ENCODE results near the gene FBXO21. TPM values are rescaled to one million over a fixed set of nuclear protein-coding genes. Genes with fewer than 3 reads are reported as not detected.

FBXO21 gene
- total RNA-seq, 6 donors from 2014 or later, result 38.2 to 122 (median 59.0) TPM

DNA sequence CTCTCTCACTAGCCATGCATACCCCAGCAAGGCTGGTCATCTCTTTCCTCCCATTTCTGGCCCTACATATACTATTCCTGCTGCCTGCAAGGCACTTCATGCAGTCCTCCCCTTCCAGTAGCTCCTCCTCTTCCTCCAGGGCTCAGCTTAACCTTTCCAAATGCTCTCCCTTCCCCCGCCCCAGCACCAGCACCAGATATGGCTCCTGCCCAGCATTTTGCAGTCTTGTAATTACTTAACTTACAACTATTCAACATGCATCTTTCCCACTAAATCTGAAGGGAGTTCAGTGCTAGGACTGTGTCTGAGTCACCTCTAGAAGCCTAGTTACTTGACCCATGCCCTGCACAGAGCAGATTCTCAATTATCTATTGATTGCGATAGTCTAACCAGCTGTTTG, 1.8 kb upstream of the FBXO21 start:
- H3K4me3 ChIP-seq, result no peak overlapping the region
- DNase-seq, result no peak

DNA sequence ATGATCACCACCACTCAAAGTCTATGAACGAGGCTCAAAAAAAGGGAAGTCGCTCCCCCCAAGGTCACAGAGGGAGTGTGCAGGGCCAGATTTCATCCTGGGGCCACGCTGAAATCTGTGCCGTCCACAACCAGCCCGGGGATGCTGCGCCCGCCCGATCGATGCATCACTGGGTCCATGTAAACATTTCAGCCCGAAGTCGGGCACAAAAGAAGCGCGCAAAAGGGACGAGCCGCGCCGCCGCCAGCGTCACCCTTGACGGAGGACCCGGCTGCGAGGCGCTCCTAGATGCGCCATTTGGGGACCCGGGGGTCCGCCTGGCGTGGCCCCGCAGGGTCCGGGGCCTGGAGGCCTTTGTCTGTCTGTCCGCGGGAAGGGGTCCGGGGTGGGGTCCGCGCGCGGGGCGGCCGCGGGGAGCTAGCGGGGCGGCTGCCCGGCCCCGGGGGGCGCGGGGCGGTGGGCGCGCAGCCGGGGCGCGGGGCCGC, 503 bp downstream of the FBXO21 start:
- TF ChIP-seq, protein P1, sequence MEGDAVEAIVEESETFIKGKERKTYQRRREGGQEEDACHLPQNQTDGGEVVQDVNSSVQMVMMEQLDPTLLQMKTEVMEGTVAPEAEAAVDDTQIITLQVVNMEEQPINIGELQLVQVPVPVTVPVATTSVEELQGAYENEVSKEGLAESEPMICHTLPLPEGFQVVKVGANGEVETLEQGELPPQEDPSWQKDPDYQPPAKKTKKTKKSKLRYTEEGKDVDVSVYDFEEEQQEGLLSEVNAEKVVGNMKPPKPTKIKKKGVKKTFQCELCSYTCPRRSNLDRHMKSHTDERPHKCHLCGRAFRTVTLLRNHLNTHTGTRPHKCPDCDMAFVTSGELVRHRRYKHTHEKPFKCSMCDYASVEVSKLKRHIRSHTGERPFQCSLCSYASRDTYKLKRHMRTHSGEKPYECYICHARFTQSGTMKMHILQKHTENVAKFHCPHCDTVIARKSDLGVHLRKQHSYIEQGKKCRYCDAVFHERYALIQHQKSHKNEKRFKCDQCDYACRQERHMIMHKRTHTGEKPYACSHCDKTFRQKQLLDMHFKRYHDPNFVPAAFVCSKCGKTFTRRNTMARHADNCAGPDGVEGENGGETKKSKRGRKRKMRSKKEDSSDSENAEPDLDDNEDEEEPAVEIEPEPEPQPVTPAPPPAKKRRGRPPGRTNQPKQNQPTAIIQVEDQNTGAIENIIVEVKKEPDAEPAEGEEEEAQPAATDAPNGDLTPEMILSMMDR (IDR thresholded peaks at IDR 0.05), result no peak
- TF ChIP-seq EP300 (IDR thresholded peaks at IDR 0.05) (no peak), POLR2AphosphoS5 (IDR thresholded peaks at IDR 0.05) (no peak), POLR2A (IDR thresholded peaks at IDR 0.05) (no peak)
- Histone ChIP-seq H3K27me3 (no peaks in the 10 kb centered on the region), H3K36me3 (peaks cover 0 to 18% (median 6%) of the 10 kb centered on the region in 4 donors), H3K4me3 (peak overlapping the region; percentile 77 to 99 (median 90)), H3K9me3 (no peaks in the 10 kb centered on the region), H3K27ac (peak overlapping the region; percentile 83 to 89 (median 86)), H3K4me1 (peaks cover 3 to 25% (median 16%) of the 10 kb centered on the region in 4 donors)
- ATAC-seq (ENCODE audit: low FRiP score in 2 of 2), result peak; percentile 24 to 39
- peak in 1 of 2 donors; percentile 91 for DNase-seq
- 0 to 2% methylated on average over 9 to 32 of the region's 52 CpGs for WGBS, 2 donors

More for the DNA sequence above, 1.8 kb upstream of the FBXO21 start:
- Histone ChIP-seq H3K4me1 (peaks cover 3 to 19% (median 16%) of the 10 kb centered on the region in 4 donors), H3K27ac (no peak overlapping the region), H3K27me3 (no peaks in the 10 kb centered on the region), H3K36me3 (no peaks in the 10 kb centered on the region), H3K9me3 (no peaks in the 10 kb centered on the region)
- WGBS, 2 donors, result 82 to 86% methylated on average over 2 of the region's 2 CpGs
- no peak for ATAC-seq (ENCODE audit: low FRiP score in 2 of 2)
- TF ChIP-seq POLR2AphosphoS5 (IDR thresholded peaks at IDR 0.05), result no peak
- TF ChIP-seq POLR2A (IDR thresholded peaks at IDR 0.05), result no peak
- TF ChIP-seq EP300 (IDR thresholded peaks at IDR 0.05), result no peak
- TF ChIP-seq, protein P1 (IDR thresholded peaks at IDR 0.05), result no peak

DNA sequence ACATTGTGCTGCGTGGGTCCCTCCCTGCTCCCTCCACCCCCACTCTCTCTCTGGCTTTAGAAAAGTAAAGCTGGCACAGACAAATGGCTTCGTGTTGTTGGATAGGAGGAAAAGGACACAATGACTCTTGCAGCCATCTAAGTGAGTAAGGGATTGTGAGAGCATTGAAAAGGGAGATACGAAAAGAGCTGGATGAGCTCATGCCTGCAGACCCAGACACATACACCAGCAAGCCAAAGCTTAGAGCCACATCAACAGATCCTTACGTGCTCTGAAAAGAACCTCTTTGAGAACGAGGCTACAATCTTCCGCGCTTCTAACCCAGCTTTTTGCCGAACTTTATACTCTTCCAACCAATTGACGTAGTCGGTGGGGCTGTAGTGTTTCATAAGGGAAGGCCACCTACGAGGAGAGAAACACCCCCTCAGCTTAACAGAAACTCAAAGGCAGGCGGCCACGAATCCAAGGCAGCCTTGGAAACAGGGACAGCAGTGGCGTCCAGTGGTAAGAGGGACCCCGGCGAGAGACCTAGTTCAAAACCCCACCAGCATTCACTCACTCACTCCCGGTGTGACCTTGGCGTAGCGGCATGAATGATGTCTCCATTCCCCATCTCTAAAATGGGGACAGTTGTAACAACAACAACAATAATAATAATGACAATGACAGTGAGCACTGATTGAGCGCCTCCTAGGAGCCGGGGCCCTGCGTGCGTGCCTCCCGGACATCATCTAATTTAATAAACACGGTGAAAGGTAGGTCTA, 1.1 kb downstream of the FBXO21 start:
- DNase-seq, result no peak
- Histone ChIP-seq H3K4me3 (peak overlapping the region; percentile 77 to 99 (median 90)), H3K27ac (peak overlapping the region; percentile 83 to 89 (median 86)), H3K36me3 (peaks cover 0 to 25% (median 10%) of the 10 kb centered on the region in 4 donors), H3K27me3 (no peaks in the 10 kb centered on the region), H3K9me3 (no peaks in the 10 kb centered on the region), H3K4me1 (peaks cover 3 to 25% (median 16%) of the 10 kb centered on the region in 4 donors)
- 26 to 35% methylated on average over 24 to 25 of the region's 25 CpGs for WGBS, 2 donors
- no peak for TF ChIP-seq POLR2A (IDR thresholded peaks at IDR 0.05)
- TF ChIP-seq EP300 (IDR thresholded peaks at IDR 0.05), result no peak
- TF ChIP-seq, protein P1 (IDR thresholded peaks at IDR 0.05), result no peak
- TF ChIP-seq POLR2AphosphoS5 (IDR thresholded peaks at IDR 0.05), result no peak
- ATAC-seq (ENCODE audit: low FRiP score in 2 of 2), result peak in 1 of 2 donors; percentile 63

DNA sequence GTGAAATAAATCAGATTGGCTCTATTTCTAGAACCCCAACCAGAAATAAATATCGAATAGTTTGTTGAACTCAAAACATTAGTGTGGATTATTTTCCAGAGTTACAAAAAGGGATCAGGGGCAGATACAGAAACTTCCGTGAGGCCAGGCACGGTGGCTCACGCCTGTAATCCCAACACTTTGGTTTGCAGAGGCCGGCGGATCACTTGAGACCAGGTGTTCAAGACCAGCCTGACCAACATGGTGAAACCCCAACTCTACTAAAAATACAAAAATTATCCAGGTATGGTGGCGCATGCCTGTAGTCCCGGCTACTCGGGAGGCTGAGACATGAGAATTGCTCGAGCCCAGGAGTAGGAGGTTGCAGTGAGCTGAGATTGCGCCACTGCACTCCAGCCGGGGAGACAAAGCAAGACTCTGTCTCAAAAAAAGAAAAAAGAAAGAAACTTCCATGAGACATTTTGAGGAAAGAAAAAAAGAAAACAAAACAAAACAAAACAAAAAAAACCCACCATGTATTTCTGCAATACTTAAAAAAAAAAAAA, 2.1 kb downstream of the FBXO21 start:
- WGBS, 2 donors, result 79 to 84% methylated on average over 12 of the region's 12 CpGs
- no peaks in the 10 kb centered on the region for H3K27me3 ChIP-seq
- H3K27ac ChIP-seq, result no peak overlapping the region
- no peak for TF ChIP-seq POLR2AphosphoS5 (IDR thresholded peaks at IDR 0.05)
- TF ChIP-seq EP300 (IDR thresholded peaks at IDR 0.05), result no peak
- TF ChIP-seq, protein P1 (IDR thresholded peaks at IDR 0.05), result no peak
- TF ChIP-seq POLR2A (IDR thresholded peaks at IDR 0.05), result no peak
- peaks cover 3 to 25% (median 16%) of the 10 kb centered on the region in 4 donors for H3K4me1 ChIP-seq
- peak overlapping the region in 1 of 4 donors; percentile 99 for H3K4me3 ChIP-seq
- ATAC-seq (ENCODE audit: low FRiP score in 2 of 2) (no peak), DNase-seq (no peak)
- H3K36me3 ChIP-seq, result peaks cover 0 to 34% (median 15%) of the 10 kb centered on the region in 4 donors
- H3K9me3 ChIP-seq, result no peaks in the 10 kb centered on the region

Data from upper lobe of left lung (tissue), 6 donors.